Suppressor macrophage treated with lipopolysaccharide for 1 hour (primary cell): Measurements from ENCODE around the gene RGS16.
A peak's percentile ranks its signal among the peaks of the same experiment; 100 is the strongest.

ENCODE experiments used
- DNase-seq, 3 donors: peaks; one replicate each; pipeline ENCODE4 v3.0.0-alpha.2; 2020 to 2022

Gene RGS16

DNA sequence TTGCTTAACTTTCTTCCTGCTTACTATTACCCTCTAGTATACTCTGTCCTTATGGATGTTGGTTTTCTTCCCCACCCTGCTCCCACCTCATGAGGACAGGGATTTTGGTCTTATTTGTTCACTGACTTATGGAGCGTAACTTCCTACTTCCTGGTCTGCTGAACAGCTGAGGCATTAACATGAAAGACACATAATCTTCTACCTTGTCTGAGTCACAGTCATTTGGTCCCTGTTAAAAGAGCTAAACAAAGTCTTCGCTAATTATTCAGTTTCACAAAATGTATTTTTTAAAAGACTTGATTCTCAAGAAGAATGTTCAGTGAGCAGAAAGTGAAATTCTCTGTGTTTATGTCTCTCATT is 33.6 kb downstream of the RGS16 start:
- no peak for DNase-seq

DNA sequence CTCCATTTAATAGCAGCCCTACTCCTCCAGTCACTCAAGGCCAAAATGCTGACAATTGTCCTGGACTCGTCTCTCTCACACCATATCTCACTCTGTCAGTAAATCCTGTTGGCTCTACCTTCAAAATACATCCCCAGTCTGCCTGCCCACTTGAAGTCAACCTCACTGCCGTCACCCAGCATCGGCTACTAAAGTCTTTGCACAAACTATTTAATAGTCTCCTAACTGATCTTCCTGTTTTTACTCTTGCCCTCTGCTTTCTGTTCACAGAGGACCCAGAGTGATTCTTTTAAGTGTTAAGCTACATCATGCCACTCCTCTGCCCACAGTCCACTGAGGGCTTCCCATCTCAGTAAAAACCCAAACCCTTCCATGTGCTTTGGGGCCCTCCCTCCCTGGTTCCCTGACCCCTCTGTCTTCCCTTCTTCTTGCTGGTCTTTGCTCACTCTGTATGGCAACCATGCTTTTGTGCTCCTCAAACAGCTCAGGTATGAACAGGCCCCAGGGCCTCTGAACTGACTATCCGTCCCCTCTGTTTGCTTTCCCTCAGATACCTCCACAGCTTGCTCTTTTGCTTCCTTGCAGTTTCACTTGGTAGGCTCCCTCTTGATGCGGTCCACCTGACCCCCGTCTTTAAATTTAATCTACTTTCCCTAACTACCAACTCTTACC is 34.1 kb downstream of the RGS16 start:
- no peak for DNase-seq

DNA sequence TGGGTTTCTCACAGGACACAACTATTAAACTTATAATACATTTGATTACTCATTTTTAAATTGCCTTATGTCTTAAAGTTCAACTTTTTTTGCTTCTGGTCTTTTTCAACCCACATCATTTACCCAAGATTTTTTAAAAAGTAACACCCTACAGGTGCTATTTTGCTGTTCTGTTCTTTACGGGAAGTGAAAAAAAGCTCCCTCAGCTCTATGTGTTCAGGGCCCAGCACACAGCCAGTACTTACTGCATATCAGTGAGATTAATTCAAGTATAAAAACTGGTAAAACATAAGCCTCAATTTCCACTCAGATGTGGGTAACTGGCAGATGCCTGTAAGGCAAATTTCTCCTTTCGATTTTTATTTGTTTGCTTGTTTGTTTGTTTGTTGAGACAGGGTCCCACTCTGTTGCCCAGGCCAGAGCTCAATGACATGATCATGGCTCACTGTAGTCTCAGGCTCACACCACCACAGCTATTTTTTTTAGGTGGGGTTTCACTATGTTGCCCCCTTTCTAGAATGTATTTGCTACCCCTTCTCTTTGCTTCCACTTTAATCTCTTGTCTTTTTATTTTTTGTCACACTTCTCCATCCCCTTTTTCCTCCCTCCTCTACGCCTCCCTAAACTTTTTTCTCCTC is 35.4 kb downstream of the RGS16 start:
- no peak for DNase-seq

DNA sequence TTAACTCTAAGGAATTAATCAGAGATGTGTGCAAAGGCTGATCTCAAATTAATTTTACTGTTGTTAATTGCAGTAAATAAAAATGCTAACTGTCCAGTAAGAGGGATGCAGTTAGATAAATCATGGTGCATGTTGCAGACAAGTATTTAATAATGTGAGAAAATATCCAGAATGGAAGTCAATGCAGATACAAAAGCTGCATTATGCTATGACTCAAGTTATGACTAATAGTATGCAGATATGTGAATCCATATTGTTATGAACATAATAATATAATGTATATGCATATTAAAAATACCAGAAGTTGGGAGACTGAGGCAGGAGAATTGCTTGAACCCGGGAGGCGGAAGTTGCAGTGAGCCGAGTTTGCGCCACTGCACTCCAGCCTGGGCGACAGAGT is 36.6 kb downstream of the RGS16 start:
- no peak for DNase-seq

DNA sequence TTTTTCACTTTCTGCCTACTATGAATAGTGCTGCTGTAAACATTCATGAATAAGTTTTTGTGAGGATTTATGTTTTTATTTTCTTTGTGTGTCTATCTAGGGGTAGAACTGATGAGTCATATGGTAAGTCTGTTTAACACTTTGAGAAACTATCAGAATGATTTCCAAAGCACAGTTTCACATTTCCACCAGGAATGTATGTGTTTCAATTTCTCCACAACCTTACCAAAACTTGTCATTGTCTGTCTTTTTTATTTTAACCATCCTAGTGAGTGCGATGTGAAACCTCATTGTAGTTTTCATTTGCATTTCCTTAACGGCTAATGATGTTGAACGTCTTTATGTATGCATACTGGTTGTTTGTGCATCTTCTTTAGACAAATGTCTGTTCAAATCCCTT is 38.7 kb downstream of the RGS16 start:
- no peak for DNase-seq

DNA sequence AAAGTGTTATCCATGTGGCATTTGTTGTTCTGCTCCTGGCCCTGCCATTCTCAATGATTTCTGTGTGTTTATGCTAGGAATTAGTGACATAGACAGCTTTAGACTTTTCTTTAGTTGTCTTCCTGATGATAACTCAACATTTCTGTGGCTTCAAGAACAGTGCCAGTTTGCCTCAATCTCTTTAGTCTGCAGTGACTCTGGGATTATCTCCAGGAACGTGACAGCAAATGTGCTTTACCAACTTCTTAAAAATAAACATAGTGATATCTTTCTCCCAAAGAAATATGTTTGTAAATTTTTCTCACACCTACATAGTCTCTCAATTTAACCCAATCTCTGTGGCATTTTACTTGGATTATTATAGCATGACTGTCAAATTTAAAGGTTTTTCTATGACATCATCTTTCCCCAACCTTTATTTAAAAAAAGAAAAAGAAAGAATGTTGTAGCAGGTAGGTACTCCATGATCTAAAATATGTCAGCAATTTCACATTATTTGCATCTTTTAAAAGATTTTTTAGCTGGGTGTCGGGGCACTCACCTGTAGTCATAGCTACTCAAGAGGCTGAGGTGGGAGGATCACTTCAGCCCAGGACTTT is 39.7 kb downstream of the RGS16 start:
- no peak for DNase-seq

DNA sequence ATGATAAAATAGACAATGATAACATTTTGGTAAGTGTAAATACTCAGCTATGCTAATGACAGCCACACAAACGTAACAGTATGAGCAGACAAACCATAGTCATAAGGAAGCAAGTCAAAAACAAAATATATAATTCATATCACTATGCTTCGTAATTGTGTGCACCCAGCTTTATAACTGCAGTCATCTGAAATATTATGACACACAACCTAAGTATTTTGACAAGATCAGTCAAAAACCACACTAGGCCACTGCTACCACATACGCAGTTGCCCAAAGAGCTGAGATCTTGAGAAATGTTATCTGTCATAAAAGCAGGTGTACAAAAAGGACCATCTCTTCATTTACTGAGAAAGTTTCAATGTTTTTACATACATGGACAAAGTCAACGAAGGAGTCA is 41.1 kb downstream of the RGS16 start:
- DNase-seq, result no peak

DNA sequence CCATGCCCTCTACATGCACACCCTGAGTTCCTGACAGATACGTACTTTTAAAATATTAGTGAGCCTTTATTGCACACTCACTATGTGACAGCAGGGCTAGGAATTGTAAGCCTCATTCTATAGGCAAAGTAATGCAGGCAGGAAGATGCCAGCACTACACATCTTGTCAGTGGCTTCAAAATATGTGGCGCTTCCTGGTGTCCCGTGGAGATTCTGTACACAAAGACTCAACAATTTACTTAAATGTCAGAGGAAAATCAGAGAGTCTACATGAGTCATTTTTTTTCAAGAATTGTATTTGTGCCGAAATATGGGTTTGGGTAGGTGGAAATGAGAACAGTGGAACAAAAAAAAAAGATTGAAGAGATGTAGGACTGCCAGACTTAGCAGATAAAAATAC is 42.7 kb downstream of the RGS16 start:
- DNase-seq, result no peak

DNA sequence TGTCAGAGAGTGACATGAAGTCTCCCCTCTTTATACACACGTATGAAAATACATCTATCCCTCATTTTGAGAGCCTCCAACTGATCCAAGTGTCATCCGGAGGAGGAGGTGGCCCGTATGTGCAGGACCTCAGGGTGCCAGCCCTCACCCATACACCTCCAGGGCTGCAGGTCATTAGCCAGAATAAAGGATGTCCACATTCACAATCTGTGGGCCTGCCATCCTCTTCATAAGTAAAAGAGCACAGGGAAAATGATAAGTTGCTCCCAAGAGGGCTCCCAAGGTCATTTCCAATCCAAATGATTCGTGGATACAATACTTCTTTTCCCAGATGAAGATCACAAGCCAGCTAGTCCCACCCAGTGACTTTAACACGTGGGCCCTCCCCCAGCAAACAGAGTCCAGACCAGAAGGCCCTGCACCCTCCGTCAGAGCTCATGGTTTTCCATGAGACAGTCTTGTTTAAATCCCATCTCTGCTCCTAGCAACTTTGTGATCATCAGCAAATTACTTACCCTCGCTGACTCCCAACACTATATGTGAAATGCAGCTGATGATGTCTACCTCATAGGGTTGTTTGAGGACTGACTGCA is 43.7 kb downstream of the RGS16 start:
- DNase-seq, result no peak

DNA sequence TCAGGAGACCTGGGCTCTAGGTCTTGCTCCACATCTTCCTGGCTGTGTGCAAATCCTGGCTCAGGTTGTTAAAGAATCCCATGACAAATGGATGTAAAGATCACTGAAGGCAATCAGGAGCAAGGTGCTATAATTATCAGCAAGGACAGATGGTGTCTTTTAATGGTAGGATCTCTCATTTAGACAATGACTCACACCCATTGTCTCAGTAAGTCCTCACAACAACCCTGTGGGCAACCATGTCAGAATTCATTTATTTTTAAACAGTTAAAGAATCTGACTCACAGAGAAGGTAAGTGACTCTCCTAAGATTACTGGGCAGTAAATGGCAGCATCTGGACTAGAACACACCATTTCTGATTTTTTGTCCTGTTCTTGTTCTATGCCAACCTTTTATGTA is 47.9 kb downstream of the RGS16 start:
- DNase-seq, result no peak

DNA sequence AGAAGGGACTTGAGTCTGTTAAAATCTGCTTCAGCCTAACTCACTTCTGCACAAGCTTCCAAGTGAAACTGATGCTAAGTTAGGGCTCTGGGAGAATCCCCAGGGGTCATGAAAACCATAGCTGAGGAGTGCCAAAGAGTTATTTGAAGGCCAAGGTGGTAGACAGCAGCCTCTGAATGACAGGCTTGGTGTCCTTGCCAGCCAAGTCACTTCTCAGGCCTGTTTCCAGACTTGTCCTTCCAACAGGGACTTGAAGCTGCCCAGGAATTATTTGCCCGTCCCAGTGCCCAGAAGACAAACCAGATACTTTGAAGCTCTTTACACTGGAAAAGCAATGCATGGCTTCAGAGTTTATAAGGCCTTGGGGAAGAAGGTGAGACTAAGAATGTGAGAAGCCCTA is 48.7 kb downstream of the RGS16 start:
- DNase-seq, result no peak

- DNase-seq, result peak in 1 of 3 donors; percentile 18
Observed at GRCh38 chr1:182552527-182552926, 51.7 kb downstream of the RGS16 start.

GRCh38 chr1:182549811-182550210 is 54.4 kb downstream of the RGS16 start:
- DNase-seq, result no peak

GRCh38 chr1:182549346-182549745 is 54.8 kb downstream of the RGS16 start:
- no peak for DNase-seq
